Right lung (tissue), 5 donors: ENCODE measurements around the gene SPRED2. TPM values are rescaled to one million over a fixed set of nuclear protein-coding genes. Genes with fewer than 3 reads are reported as not detected.

ENCODE experiments used
- DNase-seq, 2 donors: peaks; one replicate each; pipeline ENCODE4 v3.0.0-alpha.2; 2013
- polyA plus RNA-seq, 5 donors: library from polyadenylated mRNA; unstranded; fragments of 120-200 nt; gene quantifications; one replicate each; pipeline versions ENCODE4 v1.2.1 to v1.2.3, GENCODE V29; 2013; ENCODE audit warnings: inconsistent platforms in 1 of 5, low replicate concordance in 1 of 5; ENCODE audit not compliant: insufficient read length in 5 of 5, insufficient read depth in 1 of 5

The SPRED2 gene
- polyA plus RNA-seq, 5 donors, result 27.3 to 39.5 (median 34.7) TPM

DNA sequence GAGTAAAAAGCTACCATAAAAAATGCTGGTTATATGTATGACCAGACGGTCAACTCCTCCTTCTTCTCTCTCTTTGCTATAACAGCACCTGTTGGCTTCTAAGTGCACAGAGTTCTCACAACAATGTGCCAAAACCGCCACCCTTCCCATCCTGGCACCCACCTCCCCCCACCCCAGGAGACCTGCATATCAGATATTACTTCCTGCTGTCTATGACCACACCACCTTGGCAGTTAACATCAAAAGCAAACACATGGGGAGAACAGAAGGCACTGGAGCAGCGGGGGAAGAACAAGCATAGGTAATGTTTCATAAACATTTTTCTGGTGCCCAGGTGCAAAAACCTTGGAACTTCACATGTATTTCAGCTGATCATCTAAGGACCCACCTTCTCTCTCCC is 15.5 kb downstream of the SPRED2 start:
- DNase-seq, result no peak

- DNase-seq, result no peak
Measured at GRCh38 chr2:65416321-65416720, 16.1 kb downstream of the SPRED2 start.

DNA sequence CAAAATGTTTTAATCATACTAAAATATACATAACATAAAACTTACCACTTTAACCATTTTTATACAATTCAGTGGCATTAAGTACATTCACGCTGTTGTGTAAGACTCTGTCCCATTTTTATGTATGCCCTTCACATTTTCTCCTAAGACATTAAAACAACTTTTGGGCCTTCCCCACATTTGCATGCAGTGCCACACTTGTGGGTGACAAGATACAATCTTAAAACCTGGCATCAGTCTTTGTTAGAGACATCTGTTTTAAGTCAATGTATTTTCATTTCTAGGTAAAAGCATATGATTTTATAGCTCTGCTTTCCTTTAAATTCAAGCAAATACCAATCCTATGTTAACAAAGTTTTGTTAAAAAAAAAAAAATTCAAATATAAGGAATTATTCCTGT is 17.3 kb downstream of the SPRED2 start:
- no peak for DNase-seq

- no peak for DNase-seq
Measured at GRCh38 chr2:65413610-65414009, 18.8 kb downstream of the SPRED2 start.

GRCh38 chr2:65413106-65413505 is 19.3 kb downstream of the SPRED2 start:
- DNase-seq, result no peak

DNA sequence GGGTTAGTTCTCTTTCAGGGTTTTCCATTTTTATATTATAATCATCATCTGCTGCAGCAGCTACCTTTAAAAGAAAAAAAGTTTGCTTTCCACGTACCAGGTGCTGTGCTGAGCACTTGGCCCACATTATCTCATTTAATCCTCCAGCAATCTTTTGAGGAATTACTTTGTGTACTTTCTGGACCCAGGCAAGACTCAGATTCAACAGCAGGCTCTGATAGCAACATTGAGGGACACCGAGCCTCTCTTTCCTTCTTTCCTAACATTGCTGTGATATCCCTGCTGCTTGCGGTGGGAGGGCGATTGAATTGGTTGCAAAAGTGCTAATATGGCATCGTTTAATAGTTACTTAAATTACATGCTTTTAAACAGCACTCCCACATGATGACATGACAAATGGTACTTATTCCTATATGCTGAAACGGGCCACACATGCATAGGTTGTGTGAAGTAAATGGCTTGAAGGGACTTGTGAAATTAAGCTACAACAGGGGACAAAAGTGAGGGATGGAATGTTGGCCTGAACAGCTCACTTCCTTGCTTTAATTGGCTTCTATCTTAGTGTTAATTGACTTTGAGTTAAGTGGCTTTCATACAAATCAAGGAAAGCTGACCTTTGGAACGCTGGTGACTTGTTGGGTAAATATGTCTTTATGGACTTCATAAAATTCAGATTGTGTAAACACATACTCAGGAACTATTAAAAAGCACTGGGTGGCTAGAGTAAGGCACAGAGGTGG is 21.2 kb downstream of the SPRED2 start:
- no peak for DNase-seq

- no peak for DNase-seq
Measured at GRCh38 chr2:65409045-65409444, 23.4 kb downstream of the SPRED2 start.

DNA sequence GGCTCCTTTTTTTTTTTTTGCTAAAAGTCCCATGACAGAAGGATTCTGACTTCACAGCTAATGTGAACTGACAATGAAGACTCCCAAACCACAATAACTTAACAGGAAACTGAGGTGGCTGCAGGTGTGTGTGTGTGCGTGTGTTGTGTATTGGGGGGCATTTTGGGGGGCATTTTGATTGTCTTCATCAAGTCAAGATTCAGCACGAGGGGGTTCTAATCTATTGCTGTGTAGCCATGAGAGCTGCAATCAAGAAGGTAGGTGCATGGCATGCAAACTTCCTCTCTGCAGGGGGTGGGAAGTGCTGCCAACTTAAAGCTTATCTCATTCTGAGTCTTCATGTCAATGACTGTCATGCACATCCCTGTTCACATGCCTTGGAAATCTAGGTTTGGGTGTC is 25.2 kb downstream of the SPRED2 start:
- DNase-seq, result no peak

- no peak for DNase-seq
Measured at GRCh38 chr2:65404988-65405697, 27.3 kb downstream of the SPRED2 start.

- DNase-seq, result no peak
Measured at GRCh38 chr2:65403529-65403915, 28.9 kb downstream of the SPRED2 start.

DNA sequence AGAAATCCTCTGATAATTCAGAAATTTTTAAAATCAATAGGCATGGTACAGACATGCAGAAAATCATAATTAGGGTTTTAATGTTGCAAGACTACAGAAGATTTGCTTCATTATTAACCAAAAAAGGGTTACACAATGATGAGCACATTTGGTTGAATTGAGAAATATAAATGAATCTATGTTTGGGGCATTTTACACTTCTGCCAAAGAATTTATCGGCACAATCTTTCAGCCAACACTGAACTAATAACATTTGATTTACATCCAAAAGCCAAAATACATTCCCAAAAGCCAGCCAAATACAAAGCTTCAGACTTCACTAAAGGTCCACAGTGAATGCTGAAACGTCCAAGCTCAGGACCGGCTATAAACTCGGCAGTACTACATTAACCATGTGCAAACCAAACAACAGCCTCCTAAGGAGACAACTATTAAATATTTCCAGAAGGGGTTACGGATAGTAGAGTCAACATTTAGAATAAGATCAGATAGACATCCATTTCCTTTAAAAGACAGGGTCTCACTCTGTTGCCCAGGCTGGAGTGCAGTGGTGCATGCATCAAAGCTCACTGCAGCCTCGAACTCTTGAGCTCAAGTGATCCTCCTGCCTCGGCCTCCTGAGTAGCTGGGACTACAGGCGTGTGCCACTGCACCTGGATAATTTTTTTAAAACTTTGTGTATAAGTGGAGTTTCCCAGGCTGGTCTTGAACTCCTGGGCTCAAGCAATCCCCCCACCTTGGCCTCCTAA is 29.4 kb downstream of the SPRED2 start:
- DNase-seq, result peak in 1 of 2 donors; percentile 40

- no peak for DNase-seq
Measured at GRCh38 chr2:65402323-65402722, 30.1 kb downstream of the SPRED2 start.

- no peak for DNase-seq
Measured at GRCh38 chr2:65397122-65397521, 35.3 kb downstream of the SPRED2 start.

DNA sequence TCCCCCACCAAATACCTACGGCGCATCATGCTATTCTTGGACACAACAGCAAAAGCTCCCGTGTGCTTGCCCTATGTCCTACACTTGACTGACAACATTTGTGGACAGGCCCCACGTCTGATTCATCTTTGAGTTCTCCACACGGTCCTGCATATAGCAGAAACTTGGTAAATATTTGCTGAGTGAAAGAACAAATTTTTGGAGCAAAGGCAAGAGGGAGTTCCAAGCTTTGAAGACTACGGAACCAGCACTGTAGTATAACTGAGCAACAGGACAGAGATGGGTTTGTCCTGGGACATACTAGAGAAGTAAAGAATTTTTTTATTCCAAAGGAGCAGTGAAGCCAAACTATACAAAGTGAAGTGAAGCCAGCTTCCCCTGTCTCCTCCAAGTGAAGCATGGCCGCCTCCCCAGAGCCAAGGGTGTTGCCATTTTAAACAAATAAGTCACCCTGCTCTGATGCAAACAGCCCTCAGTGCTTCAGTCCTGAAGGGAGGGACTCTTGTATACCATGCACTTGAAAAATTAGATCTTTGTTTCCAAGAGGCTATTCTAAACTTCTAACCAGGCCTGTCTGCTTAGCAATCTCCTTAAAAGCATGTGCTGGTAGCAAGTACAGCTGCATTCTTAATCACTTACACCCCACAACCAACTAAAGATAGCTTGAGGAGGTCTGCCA is 35.9 kb downstream of the SPRED2 start:
- no peak for DNase-seq

DNA sequence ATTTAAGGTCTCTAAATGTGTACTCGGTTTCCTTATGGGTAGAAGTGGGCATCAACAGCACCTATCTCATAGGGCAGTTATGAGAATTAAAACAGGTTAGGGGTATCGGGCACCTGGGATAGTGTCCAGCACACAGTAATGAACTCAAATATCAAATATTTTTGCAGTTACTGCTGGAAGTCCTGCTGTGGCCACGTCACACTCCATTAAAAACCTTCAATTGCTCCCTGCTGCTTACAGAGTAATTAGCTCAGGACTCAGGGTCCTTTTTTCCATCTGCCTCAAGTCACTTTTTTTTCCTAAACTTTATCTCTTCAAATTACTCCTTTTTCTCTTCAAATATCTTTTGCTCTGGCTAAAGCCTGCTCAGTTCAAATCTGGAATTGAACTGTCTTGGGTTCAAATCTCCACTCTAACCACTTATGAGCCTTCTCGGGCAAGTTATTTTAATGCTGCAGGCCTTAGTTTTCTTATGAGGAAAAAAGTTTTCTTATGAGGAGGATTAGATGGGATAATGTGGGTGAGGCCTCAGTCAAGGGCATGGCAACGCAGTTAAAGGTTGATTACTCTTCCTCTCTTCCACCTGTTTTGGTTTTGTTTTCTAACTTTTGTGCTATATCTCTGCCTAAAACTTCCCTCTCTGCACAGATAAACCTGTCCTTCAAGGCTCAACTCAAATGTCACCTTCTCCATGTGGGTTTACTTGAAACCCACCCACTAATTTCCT is 36.6 kb downstream of the SPRED2 start:
- DNase-seq, result no peak

- no peak for DNase-seq
Measured at GRCh38 chr2:65393743-65394422, 38.5 kb downstream of the SPRED2 start.

DNA sequence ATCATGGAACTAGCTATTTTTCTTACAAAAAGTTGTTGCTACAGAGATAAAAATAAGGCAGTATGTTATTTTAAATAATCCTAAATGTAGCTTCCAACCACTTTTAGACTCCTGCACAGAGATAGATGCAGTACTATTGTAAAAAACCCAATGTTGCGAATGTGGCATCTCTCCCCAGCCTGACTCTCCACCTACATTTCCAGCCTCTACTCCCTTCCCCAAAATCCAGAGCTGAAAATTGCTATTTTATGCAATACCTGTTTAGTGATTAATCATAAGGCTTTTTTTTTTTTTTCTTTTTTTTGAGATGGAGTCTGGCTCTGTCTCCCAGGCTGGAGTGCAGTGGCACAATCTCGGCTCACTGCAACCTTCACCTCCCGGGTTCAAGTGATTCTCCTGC is 39.4 kb downstream of the SPRED2 start:
- no peak for DNase-seq

GRCh38 chr2:65392609-65393008 is 39.8 kb downstream of the SPRED2 start:
- DNase-seq, result no peak

DNA sequence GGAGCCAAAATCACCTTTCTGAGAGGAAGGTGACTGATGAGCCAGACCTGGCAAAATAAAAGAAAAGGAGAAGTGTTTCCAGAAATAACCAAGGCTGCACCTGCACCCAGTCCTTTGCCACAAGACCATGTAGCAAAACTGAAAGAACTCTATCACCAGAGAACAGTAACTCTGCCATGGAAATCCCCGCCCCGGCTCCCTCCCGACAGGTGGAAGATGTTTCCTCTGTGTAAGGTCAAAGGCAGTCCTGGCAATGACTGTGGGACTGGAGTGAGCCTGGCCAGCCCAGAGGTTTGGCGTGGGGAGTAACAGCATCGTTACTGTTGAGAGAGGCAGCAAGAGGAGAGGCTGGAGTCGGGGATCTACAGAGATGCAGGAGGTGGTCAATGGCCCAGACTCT is 42.3 kb downstream of the SPRED2 start:
- no peak for DNase-seq

DNA sequence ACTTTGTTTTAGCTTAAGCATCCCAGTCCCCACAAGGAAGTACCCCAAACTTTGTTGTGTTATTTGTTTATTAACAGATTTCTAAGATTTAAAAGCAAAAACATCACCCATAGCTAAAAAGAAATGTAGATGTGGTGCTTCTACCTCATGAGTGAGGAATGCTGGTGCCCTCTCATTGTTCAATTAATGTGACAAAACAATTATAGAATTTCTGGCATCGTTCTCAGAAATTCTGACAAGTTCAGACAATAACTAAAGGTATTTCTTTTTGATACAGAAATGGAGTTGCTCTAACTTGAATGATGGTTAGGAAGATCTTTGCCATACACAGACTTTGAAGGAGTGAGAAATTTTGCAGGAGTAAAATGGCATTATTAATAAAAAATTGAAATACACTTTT is 42.9 kb downstream of the SPRED2 start:
- no peak for DNase-seq
